GM18873 (cell line): Measurements from ENCODE around the gene VAMP2.

Source experiments
- ATAC-seq: cut with Tn5 transposase; IDR thresholded peaks from one replicate; pipeline ENCODE4 v1.9.1; 2021; ENCODE audit warnings: mild to moderate bottlenecking, moderate library complexity, moderate number of reproducible peaks; ENCODE audit not compliant: unreplicated experiment, low FRiP score

VAMP2 gene

DNA sequence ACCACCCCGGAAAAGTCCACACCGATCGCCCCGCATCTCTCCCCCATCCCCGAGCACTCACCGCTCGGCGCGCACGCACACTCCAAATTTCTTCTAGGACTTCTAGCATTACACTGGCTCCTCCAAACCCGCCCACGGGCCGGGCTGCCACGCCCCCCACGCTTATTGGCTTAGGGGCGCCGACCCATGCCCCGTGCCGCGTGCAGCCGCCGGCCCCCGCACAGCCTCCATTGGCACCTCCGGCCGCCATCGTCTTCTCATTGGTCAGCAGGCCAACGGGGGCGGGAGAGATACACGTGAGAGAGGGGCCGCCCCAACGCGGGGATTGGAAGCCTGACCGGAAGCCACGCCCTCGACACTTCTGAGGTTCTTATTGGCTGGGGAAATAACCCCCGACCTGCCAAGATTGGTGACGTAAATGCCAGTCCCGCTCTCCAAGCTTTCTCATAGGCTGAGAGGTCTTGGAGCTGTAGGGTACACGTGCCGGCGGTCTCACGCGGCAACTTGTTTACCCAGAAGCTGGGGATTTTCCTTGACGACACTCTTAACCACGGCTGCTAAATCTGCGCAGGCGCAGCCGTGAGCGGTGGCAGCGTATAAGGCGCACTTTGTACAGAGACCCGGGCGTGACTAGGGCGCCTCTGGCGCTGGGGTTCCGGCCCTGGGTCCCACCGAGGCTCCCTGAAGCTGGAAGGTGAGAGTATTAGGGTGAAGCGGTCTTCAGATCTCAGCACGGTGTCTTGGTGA is 6.3 kb downstream of the VAMP2 start:
- peak; percentile 82 for ATAC-seq

DNA sequence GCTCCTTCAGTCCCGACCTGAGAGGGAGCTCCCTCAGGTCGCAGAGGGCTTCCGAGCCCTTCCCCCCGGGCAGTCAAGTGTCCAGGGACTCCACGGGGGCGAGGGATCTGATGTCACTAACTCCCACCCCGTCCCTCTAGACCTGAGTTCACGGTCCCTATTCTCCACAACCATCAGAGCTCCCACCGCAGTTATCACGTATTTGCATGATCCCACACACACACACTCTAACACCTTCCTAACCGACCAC is 6.8 kb downstream of the VAMP2 start:
- ATAC-seq, result no peak

DNA sequence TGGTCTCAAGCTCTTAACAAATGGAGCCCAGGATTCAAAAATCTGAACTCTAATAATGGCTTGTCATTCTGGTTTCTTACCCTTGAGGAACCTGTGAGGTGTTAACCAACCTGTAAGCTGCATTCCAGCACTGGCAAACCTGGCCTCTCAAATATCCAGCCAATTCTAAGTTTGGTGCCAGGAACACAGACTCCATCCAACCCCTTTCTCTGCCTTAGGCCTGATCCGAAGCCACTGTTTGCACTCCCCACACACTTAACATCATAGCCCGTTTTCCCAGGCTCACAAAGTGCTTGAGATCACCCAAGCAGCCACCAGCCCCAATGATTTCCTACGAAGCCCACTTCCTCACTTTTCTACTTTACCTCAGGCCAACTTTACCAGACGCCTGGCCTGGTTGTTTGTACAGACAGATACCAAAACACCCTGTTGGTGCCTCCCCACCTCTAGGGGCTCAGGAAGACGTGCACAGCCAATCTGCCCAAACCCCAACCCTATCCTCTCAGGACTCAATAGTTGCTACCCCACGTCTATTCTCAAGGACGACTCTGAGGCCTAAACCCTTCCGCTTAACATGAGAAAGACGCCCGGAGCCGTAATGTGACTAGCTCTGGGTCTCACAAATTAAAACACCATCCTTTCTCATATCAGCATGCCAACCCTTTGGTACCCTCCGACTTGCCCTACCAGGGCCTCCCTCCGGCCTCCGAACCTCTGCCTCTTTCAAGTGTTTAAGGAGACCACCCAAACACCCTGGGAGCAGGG is 7.3 kb downstream of the VAMP2 start:
- ATAC-seq, result no peak

DNA sequence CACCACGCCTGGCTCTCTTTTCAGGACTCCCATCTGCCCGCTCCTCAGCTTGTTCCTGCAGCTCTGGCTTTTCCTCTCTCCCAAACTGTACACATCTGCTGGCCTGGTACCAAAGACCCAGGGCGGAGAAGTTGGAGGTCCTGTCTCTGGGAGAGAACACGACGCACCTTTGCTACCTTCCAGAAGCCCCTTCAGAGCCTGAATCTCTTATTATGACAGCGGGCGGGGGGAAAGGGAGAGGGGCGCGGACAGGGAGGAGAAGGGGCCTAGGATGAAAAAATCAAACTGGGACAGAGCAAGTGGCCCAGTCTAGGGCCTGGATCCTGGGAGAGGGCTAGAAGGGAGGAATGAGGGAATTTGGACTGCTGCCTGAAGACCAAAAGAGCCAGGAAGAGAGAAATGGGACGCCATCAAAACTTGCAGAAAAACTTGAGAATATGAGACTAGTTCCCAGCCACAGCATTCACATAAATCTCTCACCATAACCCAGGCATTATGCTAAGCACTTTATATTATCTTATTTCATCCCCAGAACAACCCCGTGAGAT is 8.1 kb downstream of the VAMP2 start:
- ATAC-seq, result no peak

DNA sequence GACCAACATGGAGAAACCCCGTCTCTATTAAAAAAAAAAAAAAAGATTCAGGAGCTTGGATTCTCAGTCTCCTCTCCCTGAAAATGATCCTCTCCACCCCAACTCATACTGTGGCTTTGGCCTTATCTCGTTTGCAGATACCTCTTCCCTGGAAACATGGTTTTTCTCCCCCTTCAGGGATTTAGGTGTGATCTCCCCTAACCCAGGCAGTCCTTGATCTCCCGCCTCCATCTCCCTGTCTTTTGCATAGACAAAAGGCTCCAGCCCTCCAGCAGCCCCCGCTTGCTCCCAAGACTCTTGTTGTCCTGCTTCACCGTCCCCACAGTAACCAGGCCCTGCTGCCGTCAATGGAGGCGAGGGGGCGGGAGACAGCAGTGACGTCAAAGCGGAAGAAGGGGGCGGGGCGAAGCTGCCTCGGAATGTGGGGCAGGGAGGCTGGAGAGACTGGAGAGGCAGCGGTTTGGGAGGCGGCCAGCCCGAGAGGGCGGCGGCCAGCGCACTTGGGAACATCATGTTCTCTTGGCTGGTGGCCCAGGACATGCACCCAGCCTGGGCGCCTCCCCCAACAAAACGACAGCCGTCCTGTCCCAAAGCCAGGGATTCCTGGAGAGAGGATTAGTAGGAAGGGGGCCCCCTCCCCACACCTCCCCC is 8.7 kb downstream of the VAMP2 start:
- no peak for ATAC-seq

DNA sequence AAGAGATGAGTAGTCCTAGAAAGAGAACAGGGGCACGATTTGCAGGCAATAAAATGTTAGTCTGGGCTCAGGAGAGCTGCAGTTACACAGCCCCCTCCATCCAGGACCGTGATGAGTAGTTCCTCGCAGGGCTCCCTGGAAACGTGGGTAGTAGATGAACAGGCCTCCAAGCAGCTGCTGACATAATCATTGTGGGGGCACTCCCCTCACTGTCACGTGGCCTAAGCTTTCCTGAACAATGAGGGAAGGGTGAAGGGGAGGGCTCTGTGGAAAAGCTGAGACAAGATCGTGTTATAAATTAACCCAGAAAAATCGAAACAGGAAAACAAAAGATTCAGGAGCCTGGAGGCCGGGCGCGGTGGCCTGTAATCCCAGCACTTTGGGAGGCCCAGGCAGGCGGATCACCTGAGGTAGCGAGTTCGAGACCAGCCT is 9.2 kb downstream of the VAMP2 start:
- no peak for ATAC-seq

DNA sequence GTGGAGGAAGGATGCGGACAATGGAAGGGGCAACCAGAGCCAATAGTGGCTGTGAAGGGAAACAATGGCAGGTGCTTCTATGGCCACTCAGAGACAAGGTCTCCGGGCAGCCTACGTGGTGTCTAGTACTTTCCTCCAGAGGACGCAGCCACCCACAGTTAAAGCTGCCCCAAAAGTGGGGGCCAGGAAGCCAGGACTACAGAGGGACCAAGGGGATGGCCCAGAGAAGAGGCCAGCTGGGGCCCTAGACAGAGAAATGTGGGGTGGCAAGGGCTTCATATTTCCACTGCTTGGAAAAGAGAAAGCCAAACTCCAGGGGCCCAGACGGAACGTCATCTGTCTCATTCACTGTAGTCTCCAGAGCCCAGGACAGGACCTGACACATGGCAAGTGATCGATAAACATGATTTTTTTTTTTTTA is 9.7 kb downstream of the VAMP2 start:
- ATAC-seq, result no peak

DNA sequence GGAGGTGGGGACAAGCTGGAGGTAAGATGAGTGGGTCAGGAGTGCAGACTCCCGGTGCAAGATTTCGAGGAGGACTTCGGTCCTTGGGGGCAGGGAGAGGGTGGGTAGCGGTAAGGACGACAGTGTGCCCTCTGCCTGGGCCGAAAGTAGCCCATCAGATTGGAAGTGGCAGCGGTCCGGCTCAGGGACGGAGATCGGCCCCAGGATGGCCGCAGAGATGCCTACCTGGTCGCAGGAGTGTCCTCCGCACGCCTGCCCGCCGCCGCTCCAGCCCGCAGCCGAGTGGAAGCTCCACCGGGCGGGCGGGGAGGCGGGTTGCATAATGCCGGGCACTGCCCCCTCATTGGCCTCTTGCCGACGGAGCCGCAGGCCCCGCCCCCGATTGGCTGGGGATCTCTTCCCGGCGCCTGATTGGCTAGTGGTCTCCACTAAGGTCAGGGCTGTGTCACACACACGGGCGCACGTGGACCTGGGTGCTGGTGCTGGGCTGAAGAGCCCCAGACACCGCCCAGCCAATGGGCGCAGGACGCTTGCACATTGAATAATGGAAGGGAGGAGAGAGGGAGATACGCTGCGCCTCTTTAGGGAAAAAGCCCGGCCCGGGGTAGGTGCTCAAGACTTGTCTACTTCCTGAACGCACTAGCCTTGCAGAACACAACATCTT is 10.5 kb downstream of the VAMP2 start, which contains the start of gene PER1:
Gene PER1, minus strand, starts transcription at position 293 of the 664 bp plus-strand sequence. CDS start 1,698 bp downstream, outside the sequence.
- no peak for ATAC-seq

DNA sequence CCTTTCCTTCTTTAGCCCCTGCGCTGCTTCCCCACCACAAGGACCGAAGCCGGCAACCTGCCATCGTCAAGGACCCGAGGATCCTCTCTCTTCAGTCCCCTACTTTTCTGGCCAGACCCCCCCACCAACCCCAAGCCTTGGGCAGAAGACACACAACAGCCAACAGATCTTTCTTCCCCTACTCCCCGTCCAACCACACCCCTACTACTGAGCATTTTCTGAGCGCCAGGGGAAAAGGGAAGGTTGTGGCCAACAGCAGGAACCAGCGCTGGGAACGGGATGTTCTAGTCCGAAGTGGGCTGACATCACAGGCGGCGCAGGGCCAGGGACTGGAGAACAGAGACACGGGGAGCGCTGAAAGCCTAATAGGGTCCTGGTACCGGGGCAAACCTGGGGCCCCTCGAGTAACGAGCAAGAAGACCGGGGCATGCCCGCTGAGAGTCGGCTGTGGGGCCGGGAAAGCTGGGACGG is 11.1 kb downstream of the VAMP2 start:
- ATAC-seq, result no peak

DNA sequence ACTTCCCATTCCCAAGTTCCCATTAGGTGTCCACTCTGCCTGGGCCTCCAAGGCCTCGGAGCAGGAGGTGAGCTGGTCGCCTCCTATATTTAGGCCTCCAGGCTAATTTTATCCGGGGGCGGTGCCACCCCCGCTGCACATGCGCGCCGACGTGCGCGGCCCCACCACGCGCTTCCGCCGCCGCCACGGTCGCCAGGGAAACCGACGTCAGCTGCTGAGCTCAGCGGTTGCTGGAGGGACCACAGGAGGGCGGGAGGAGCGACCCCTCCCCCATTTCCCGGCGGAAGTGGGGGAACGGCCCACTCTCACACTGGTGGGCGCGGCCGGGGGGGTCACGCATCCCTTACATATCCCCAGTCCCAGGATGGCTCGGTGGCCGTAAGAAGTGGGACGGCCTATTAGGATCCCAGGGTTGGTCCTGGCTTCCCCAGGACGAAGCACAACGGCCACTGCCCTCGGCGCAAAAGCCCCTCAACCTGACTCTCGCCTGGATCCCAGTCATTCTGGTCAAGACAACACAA is 11.6 kb downstream of the VAMP2 start:
- no peak for ATAC-seq

DNA sequence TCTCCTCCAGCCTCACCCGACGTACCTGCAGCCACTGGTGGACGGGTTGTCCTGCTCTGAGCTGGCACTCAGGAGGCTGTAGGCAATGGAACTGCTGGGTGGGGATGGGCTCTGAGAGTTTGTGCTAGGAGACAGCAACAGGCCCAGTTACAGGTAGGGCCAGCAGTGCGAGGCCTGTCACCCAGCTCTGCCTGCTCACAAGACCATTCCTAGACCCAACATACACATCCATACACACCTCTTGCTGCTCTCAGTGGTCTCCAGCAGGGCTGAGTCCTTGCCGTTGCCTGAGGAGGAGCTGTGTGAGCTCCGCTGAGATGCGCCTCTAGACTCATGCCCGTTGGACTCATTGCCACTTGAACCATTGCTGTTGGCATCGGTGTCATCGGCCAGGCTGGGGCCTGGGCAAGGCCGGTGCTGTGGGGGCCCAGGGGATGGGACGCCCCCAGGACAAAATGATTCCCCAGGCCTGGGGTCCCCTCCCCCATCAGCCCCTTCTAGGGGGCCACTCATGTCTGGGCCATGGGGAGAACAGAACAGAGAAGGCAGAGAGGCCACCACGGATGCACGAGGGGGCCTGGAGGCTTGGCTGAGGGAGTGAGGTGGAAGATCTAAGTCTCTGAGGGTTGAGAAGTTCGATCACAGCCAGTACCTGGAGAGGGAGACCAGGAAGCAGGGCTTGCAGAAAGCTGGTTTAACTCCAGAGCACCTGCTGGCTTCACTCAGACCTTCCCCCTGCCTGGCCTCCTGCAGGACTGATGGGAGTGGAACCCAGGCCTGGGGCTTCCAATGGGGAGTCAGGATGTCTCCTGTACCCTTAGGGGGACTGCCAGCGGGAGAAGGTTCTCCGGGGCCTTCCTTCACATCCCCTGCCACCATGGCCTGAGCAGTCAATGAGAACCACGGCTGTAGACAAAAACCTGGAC is 12.3 kb downstream of the VAMP2 start:
- no peak for ATAC-seq

DNA sequence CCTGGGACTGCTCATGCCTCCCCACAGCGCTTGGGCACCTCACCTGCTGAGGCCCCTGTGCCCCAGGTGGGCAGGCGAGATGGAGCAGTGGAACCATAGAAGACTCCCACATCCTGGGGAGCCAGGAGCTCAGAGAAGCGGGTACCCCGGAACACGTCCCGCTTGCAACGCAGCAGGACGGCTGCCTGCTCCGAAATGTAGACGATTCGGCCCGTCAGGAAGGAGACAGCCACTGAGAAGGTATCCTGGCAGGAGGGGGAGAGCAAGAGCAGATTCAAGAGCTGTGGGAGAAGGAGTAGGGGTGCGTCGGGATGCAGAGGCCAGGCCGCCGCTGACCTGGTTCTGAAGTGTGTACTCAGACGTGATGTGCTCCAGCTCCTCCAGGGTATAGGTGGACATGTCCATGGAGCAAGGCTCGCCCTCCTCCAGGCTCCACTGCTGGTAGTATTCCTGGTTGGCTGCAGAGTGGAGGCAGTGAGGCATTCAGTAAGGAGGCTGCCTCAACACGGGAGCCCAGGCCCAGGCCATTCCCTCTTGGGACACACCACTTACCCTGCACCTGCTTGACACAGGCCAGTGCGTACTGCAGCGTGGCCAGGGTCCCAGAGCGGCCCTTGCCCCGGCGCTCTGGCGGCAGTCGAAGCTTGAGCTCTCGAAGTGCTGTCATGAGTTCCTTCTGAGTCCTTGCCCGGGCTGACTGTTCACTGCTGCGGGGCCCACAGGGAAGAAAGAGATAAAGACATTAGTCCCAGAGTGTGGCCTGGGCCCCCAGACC is 13.1 kb downstream of the VAMP2 start:
- ATAC-seq, result no peak

DNA sequence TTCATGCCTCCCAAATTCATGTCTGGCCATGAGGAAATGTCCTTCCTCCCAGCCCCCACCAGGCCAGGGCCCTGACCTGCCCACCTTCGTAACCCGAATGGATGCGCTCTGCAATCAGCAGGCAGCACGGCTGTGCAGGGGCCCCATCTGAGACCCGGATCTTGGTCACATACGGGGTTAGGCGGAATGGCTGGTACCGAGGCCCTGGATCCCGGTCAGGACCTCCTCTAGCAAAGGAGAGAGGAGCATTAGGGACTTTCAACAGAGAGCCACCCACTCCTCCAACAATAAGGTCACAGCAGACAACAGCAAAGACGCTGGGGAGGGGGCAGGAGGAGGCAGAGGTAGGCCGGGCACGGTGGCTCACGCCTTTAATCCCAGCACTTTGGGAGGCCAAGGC is 14.2 kb downstream of the VAMP2 start:
- no peak for ATAC-seq

DNA sequence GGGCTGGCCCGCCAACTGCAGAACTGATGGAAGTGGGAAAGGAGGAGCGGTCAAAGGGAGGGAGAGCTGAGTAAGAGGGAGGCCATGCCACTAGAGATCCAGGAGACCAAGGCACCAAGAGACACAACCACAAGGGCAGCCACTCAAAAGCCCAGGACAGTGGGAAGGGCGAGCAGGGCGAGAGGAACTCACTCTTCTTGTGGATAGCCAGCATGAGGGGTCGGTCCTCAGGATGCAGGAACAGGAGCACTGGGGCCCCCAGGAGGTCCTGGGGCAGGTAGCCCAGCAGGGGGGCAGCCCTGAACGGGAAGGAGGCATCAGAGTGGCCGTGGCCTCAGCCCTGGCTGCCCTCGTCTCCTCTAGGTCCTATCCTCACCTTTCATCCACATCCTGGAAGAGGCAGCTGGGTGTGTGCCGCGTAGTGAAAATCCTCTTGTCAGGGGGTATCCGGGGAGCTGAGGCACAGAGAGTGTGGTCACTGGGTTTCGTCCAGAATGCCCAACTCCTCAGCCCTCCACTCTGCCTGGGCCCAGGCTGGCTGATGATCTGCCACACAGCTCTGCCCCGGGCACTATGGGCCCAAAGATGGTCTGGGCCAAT is 14.8 kb downstream of the VAMP2 start:
- ATAC-seq, result no peak

DNA sequence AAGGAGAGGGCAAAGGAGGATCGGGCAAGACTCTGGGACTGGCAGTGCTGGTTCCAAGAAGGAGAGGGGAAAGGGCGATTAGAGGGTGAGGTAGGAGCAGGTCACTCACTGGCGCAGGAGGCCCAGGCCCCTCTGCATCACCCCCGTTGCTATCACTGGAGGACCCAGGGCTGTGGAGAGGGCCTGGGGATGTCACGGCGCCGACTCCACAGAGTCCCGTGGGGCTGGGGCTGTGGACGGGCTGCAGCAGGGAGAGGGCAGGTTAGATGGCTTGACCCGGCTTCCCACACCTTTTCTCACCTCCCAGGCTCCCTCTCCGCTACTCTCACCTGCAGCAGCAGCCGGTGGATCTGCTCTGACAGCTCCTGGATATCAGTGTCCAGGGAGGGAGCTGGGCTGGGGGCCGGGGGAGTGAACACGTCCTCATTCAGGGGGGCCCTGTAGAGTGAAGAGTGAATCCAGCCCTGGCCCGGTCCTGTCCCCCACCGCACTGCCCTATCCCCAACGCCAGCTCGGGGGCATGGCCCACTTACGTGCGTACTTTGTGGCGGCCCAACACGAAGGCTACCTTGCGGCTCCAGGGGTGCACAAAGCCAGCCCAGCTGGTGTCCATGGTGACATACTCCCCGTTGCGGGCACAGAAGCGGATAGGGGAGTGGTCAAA is 15.5 kb downstream of the VAMP2 start:
- ATAC-seq, result no peak

DNA sequence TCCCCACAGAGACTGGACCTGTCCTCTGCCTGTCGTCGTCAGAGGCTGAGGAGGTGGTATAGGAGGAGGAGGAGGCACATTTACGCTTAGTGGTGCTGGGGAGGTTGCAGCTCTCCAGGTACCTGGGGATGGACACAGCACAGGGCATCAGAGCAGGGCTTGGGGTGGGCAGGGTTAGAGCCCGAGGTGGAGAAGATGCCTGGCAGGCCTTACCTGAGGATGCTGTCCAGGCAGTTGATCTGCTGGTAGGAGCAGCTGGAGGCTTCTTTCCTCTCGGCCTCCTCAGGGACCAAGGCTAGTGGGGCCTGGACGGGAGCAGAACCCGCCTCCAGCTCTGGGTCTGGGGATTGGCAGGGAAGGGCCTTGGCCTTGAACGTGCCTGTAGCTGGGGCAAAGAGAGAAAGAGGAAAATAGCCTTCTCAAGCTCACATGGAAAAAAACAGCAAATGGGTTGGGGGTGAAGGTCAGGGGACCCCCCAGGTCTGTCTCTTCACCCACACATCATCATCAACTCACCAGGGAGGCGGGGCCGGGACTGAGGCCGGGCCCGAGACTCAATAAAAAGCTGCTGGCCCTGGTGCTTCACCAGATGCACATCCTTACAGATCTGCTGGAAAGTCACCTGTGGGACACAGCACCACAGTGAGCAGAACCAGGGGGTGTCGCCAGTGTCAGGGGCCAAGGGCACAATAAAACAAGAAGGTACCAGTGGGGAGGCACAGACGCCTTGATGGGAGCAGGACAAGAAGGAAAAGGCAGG is 16.2 kb downstream of the VAMP2 start:
- ATAC-seq, result no peak

DNA sequence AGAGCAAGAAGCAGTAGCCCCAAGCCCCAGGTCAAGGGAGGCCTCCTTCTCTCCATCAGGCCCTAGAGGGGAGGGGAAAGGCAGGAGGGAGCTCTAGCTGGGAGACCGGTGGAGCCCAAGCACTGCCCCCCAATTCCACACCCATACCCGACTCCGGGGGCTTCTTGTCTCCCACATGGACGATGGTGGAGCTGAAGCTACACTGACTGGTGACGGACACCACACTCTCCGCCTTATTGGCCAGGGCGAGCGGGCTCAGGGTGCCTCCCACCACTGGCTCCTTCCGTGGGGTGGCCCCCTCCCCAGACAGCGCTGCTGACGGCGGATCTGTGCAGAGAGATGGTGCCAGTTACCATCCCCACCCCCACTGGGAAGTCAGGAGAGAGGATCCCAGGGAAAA is 16.9 kb downstream of the VAMP2 start:
- ATAC-seq, result no peak
